IPS-NIHi11 (cell line): Measurements from ENCODE around the gene MAPK8IP1.
"Not testable (repeated sequence)": the region's sequence is repeated elsewhere in the genome, so short reads cannot be mapped to it uniquely, and the experiment has no call there.

ENCODE experiments used
- DNase-seq: peaks from one replicate; pipeline ENCODE4 v3.0.0; 2012; ENCODE audit warnings: mixed read lengths, low spot score

MAPK8IP1 gene

GRCh38 chr11:45890886-45891550, 5.6 kb downstream of the MAPK8IP1 start:
- no peak for DNase-seq

DNA sequence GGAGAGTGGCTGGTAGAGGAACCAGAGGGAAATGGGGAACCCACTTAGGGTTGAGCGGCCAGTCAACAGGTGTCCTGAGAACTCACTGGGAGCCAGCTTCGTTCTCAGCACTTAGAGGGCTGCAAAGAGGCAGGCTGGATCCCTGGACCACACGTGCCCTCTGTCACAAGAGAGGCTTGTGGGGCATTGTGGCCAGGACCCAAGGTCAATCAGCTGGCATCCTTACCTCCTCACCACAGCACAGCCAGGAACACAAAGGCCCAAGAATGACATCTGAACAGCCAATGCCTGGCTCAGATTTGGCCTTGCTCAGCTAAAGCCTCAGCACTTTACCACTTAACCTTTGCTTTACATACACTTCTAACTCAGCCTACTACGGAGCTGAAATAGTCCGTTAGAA, 7.4 kb downstream of the MAPK8IP1 start:
- no peak for DNase-seq

- no peak for DNase-seq
Observed at GRCh38 chr11:45894555-45895247, 9.2 kb downstream of the MAPK8IP1 start.

GRCh38 chr11:45895553-45896259, 10.3 kb downstream of the MAPK8IP1 start:
- no peak for DNase-seq

DNA sequence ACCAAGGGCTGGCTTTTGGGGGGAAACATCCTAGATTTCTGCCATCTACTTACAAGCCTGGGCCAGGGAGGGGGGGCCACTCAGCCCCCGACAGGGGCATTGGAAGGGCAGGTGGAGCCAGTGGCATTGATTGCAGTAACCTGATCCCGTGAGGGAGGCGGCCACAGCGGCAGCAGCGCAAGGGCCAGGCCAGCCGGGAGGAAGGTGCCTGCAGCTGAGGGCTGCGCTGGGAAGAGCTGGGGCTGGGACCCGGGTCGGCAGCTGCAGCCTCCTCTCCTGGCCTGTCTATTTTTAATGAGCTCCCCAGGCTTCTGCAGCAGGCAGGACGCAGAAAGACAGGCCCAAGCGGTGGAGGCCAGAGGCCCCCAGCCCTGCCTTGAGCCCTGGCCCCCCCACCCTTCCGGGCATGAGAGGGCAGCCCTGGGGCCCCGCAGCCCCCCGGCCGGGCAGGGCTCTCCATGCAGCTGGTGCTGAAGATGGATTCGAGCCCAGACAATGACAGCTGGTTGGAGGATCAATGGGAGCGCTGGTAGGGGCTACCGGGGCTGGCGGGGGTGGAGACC, 11.1 kb downstream of the MAPK8IP1 start:
- DNase-seq = peak; percentile 79

DNA sequence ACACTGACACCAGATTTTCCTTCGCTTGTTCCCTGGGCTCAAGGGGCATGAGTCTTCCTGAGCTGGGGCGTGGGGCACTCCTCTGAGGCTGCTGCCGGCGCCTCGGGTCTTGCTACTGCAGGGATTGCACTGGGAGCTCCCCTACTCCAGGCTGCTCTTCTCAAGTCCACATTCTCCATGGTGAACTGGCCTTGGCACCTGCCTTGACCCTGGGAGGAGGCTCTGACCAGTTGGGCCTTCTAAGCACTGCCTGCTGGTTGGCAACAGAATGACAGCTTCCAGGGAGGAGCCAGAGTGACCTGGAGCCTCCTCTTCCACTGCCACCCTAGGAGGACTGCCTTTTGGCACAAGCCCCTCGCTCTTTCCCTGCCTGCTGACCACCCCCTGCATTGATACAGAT, 12.1 kb downstream of the MAPK8IP1 start:
- no peak for DNase-seq

- DNase-seq = no peak
Observed at GRCh38 chr11:45899086-45899447, 13.6 kb downstream of the MAPK8IP1 start.

- peak; percentile 95 for DNase-seq
Observed at GRCh38 chr11:45899448-45900174, 14.2 kb downstream of the MAPK8IP1 start.

DNA sequence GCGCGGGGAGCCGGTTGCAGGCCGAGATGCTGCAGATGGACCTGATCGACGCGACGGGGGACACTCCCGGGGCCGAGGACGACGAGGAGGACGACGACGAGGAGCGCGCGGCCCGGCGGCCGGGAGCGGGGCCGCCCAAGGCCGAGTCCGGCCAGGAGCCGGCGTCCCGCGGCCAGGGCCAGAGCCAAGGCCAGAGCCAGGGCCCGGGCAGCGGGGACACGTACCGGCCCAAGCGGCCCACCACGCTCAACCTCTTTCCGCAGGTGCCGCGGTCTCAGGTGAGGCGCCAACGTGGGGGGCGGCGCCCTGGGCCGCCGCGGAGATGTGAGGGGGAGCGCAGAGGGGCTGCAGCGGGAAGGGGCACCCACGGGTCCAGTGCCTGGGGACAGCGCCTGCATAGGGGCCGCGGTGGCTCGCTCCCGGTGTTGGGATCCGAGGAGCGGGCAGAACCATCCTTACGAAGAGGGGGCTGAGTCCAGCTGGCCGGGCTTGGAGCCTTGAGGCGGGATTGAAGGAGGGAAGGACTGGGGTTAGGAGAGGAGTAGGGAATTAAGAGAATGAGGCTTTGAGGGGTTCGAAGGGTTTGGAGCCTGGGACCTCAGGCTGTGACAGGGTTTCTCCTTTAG, 14.8 kb downstream of the MAPK8IP1 start:
- DNase-seq = not testable (repeated sequence)

- no peak for DNase-seq
Observed at GRCh38 chr11:45900916-45901617, 15.6 kb downstream of the MAPK8IP1 start.

DNA sequence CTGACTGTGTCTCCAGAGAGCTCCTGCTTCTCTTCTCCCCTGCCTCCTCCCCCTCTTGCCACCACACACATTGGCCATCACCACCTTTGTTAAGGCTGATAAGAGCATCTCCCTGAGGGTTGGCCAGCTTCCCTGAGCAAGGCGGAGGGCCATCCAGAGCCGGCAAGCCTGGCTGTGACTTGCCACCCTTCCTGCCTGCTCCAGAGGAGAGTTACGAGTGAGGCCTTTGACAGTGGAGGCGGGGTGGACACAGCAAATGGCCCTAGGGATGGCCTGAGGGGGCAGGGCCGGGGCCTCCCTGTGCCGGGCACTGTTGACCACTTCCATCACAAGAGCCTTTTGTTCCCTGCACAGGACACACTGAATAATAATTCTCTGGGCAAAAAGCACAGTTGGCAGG, 16.2 kb downstream of the MAPK8IP1 start:
- no peak for DNase-seq

GRCh38 chr11:45902452-45903380, 17.3 kb downstream of the MAPK8IP1 start:
- DNase-seq = no peak

DNA sequence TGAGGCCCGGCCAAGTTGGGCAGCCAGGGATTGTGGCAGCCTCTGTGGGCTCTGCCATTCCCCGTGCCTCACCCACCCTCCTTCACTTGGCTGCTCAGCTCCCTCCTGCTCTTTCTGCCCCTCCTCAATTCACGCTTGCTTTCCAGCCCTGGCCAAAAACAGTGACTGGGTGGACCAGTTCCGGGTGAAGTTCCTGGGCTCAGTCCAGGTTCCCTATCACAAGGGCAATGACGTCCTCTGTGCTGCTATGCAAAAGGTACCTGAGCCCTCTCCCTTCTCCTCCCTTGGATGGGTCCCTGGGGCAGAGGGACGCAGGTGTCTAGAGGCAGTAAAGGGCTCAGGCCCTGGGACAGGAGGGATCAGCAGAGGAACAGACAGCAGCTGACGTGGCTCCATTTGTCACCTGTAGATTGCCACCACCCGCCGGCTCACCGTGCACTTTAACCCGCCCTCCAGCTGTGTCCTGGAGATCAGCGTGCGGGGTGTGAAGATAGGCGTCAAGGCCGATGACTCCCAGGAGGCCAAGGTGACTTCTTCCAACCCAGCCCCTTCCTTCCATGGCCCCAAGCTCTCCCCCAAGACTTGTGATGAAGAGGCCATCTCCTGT, 19.0 kb downstream of the MAPK8IP1 start:
- DNase-seq = no peak

DNA sequence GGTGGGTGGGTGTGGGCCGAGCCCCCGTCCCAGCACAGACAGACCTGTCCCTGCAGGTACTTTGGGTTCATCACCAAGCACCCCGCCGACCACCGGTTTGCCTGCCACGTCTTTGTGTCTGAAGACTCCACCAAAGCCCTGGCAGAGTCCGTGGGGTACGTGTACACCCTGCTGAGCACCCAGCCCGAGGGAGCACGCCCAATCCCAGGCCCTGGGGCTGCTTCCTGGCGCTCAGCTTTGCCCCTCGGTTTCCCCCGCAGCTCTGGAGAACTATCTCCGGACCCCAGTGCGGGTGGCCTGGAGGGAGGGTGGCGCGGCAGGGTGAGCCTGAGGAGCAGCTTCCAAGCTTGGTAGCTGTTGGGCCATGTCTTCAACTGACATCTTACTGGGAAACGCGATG, 19.6 kb downstream of the MAPK8IP1 start:
- no peak for DNase-seq

DNA sequence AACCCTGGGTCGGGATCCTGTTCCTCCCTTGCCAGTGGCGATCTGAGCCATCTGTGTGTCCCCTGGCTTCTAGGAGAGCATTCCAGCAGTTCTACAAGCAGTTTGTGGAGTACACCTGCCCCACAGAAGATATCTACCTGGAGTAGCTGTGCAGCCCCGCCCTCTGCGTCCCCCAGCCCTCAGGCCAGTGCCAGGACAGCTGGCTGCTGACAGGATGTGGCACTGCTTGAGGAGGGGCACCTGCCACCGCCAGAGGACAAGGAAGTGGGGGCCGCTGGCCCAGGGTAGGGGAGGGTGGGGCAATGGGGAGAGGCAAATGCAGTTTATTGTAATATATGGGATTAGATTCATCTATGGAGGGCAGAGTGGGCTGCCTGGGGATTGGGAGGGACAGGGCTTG, 20.1 kb downstream of the MAPK8IP1 start:
- DNase-seq = not testable (repeated sequence)

- no peak for DNase-seq
Observed at GRCh38 chr11:45906096-45906682, 20.7 kb downstream of the MAPK8IP1 start.

DNA sequence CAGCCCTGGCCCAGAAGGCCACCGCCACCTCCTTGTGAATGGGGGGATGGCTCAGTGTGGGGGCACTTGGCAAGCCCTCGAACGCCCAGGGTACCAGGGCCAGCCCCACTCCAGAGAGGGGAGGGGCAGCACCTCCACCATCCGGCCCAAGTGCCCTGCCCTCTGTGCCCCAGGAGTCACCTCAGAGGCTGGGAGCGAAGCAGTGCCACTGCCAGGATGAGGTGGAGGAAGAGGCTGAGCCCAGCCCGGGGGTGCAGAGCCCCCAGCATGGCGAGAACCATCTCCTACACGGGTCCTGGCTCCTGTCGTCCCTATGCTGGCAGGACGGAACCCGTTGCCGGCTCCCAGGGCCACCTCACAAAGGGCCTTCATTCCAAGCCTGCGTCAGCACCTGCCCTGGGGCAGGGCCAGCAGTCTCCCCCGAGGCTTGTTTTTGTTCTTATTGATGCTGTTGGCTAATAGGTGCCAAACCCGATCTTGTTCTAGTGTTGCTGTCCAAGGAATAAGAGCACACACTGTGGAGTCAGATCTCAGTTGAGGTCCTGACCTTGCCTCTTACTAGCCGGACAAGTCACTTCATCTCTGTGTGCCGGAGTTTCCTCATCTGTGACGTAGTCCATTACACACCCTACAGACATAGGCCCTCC, 21.6 kb downstream of the MAPK8IP1 start, which contains the start of gene FREY1:
Gene FREY1, minus strand, starts transcription at position 307 of the 647 bp plus-strand sequence. Its CDS starts 26 bp downstream, at position 281.
- no peak for DNase-seq

DNA sequence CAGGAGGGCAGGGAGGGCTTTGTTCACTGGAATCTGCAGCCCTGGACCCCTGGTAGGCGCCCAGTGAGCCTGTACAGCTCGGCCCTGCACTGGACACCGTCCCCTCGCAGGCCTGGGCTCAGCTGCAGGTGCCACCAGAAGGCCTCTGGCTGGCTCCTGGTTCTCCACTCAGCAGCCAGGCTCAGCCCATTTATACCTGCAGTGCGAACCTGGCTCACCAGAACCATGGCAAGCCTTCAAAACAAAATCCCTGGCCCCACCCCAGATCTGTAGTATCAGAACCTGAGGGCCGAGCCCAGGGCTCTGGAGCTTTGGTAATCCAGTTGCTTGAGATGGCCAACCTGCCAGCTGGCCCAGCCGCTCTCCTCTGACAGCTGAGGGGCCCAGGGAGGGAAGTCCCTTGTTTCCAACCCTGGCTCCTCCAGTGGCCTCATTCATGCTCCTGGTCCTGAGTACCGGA, 22.5 kb downstream of the MAPK8IP1 start:
- DNase-seq = no peak
